Tibial nerve (tissue), 4 donors: ENCODE measurements around the gene CD80.

ENCODE experiments used
- CTCF ChIP-seq, 5 experiments: fragments of 200-600 bp in 3 of 5; fragments of 450-650 bp in 2 of 5; sonication (generic) in 3 of 5; IDR thresholded peaks; one replicate each; pipeline ENCODE4 v1.5.1; 2016 to 2019; ENCODE audit warnings: antibody characterized with exemption in 5 of 5, mild to moderate bottlenecking in 3 of 5, moderate library complexity in 2 of 5
- EP300 ChIP-seq, 2 donors: sonication (generic); formaldehyde crosslinking; IDR thresholded peaks; one replicate each; pipeline ENCODE4 v1.6.1; 2017; ENCODE audit warnings: antibody characterized with exemption in 2 of 2, mild to moderate bottlenecking in 1 of 2
- POLR2A ChIP-seq, 2 donors: fragments of 450-650 bp; IDR thresholded peaks; one replicate each; pipeline ENCODE4 v1.6.1; 2017; ENCODE audit warnings: antibody characterized with exemption in 2 of 2, mild to moderate bottlenecking in 2 of 2, moderate library complexity in 2 of 2

GRCh38 chr3:119560160-119560559 lies 746 bp upstream of the CD80 start:
- TF ChIP-seq POLR2A (IDR thresholded peaks at IDR 0.05): no peak
- TF ChIP-seq CTCF (IDR thresholded peaks at IDR 0.05): no peak
- TF ChIP-seq EP300 (IDR thresholded peaks at IDR 0.05): no peak
